COLO668 (cell line): ENCODE results near the gene EYA2.

Experiments used
- DNase-seq: peaks from one replicate; lab custom pipeline; 2025; ENCODE audit not compliant: unreplicated experiment; lab: John Stamatoyannopoulos, UW

The EYA2 gene

DNA sequence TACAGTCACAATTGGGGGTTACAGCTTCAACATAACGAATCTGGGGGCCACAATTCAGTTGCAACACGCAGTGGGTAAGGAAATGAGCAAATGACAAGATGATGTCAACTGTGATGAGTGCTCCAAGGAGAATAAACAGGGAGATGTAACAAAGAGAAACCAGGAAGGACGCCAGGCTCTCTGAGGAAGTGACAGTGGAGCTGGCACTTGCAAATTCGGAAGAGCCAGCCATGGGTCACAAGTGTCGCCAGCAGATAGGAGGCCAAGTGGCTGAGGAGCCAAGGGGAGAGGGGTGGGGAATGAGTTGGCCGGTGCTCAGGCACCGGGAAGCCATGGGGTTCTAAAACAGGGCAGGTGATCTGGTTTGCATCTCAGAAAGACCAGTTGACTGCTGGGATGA, 136.4 kb downstream of the EYA2 start:
- no peak for DNase-seq

DNA sequence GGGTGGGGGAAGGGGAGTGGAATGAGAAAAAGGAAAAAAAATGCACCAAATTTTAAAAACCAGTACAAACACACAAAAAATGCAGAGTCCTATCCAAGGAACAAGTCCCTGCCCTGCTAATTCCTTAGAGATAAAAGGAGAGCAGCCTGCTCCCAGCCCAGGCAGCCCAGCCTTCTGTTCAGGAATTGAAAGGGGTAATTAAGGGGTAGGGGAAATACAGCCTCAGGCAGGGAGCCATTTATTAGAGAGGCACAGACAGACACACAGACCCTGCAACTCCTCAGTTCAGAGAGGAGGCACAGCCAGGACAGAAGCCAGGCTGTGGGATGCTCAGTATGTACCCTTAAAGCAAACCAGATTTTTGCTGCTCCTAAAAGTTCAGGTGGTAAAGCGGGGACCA, 137.2 kb downstream of the EYA2 start:
- no peak for DNase-seq

DNA sequence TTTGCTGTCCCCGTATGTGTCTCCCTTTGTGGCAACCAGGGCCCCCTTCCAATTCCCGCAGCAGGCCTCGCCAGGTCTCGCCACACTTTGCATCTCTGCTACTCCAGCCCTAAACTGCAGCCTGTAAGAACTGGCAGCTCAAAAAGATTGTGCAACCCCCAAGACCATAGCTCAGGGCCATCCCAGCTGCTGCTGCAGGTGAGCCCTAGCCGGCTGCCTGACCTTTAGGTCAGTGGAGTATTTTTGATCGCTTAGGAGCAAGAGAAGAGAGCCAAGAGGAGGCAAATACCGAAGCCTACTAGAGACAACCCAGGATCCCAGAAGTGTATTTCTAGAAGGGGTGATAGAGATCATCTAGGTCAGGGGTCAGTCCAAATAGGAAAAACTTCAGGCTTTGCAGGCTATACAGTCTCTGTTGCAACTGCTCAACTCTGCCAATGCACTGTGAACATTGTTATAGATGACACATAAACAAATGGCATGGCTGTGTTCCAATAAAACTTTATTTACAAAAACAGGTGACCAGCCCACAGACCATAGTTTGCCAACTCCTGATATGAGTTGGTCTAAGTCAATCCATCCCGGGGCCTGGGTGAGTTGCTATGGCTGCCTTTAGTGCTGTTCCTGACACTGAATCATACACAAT, 138.4 kb downstream of the EYA2 start:
- DNase-seq, result no peak

DNA sequence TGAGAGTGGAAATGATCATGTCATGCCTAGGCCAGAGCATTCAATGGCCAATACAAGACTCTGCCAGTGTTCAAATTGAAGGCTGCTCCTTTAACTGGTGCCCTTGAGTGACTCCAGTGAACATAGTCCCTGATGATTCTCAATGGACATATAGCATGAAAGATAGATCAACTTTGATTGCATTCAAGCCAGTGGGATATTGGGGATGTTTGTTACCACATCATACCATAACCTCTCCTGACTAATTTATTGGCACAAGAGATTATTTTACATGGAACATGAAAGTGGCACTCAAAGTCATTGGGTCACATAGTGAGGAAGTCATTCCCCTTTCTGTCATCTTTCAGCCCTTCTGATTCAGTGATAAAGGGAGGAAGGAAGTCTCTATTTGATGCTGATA, 139.0 kb downstream of the EYA2 start:
- DNase-seq, result no peak

- no peak for DNase-seq
Observed at GRCh38 chr20:47035026-47035590, 140.5 kb downstream of the EYA2 start.

GRCh38 chr20:47036091-47036870, 141.6 kb downstream of the EYA2 start:
- no peak for DNase-seq

- no peak for DNase-seq
Observed at GRCh38 chr20:47038566-47039560, 144.2 kb downstream of the EYA2 start.

GRCh38 chr20:47040506-47041125, 146.0 kb downstream of the EYA2 start:
- DNase-seq, result no peak

DNA sequence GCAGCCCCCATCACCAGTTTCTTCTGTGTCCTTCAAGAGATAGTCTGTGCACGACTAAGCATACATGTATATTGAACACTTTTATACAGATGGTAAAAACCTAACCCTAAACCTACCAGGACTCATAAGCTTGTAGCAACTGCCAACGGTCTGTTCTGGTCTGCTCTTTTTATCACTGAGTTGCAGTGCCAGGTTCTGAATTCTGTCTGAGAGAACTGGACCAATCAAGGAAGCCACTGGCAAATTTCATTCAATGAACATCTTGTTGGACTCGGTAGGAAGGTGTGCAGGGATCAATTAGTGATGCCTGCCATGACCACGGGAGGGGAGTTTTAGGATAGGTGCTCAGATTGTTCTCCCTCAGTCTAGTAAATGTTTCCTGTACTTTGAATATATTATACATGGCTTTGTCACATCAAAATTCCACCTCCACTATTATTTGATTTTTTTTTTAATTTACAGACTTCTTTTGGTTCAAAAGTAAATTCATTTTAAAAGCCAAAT, 146.8 kb downstream of the EYA2 start:
- no peak for DNase-seq

DNA sequence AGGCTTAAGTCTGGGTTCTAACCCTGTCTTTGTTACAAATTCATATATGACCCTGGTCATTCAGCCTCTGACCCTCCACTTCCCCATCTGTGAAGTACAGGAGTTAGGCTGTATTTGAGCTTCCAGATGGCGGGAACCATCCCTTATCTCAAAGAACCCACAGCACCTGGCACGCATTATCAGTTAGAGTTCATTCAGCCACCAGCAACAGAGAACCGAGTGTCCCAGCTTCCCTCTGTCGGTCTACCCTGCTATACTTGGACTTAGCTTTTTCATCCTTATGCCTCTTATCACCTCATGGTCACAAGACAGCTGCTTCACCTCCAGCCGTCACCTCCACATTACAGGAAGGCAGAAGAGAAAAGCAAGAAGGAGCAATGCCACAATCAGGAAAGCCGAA, 147.8 kb downstream of the EYA2 start:
- DNase-seq, result no peak

GRCh38 chr20:47043086-47043485, 148.4 kb downstream of the EYA2 start:
- DNase-seq, result no peak

- DNase-seq, result no peak
Observed at GRCh38 chr20:47044938-47045337, 150.3 kb downstream of the EYA2 start.

DNA sequence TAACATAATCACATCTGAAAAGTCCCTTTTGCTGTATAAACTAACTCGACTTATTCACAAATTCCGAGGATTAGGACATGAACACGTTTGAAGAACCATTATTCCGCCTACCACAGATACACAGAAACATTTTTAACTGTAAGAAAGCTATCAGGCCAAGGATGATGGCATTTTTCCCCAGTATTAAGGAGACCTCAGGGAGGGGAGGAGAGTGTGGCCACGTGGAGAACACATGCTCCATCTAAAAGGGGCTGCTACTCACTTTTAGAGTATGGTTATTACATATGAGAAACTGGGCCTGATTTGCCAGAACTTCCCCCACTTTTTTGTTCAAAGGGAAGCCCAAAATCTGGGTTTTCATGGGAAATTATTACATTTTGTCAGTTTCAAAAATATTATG, 153.4 kb downstream of the EYA2 start:
- no peak for DNase-seq

DNA sequence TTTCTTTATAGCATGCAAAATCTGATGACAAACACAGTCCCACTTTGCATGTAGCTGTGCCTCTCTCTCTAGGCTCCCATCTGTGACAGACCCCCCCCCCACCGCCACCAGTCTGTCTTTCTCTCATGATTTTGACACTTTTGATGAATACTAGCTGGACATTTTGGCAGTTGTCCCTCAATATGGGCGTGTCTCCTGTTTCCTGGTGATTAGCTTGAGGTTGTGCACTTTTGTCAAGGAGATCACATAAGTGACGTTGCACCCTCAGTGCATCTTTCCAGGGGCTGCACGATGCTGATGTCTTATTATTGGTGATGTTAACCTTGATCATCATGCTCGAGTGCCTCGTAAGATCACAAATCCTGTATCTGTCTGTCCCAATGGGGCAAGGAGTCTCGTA, 155.1 kb downstream of the EYA2 start:
- no peak for DNase-seq

DNA sequence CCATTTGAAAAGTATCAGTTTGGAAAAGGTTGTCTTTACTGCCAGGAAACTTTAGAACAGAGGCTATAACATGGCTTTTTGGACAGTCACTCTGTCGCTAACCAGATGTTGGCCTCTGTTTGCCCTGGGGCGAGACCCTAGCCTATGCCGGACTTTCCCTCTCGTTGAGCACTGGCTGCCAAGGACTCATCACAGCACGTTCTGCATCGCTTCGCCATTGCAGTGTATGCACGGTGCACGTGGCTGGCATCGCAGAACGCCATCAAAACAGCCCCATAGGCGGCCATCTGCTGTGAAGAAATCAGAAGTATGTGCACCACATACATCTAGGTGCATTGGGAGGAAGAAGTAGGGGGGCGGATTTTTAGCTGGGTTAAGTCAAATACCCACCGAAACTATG, 156.4 kb downstream of the EYA2 start:
- no peak for DNase-seq

- DNase-seq, result no peak
Observed at GRCh38 chr20:47051936-47052526, 157.4 kb downstream of the EYA2 start.

DNA sequence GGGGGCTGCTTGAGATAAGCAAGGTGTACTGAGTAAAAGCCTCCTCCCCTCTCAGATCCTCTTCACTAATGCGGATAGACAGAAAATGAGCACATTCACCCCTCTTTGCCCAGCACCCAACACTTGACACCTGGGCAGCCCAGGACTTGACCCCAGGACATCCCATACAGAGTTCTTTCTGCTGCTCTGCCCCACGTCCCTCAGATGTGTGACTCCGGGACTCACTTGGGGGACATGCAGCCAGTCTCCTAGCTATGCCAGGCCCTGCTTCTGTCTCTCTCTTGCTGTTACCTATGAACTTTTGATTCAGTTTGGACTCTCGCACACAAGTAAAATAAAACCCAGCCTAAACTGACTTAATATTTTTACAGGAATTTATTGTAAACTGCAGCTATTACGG, 159.9 kb downstream of the EYA2 start:
- no peak for DNase-seq

- no peak for DNase-seq
Observed at GRCh38 chr20:47054945-47055344, 160.3 kb downstream of the EYA2 start.

DNA sequence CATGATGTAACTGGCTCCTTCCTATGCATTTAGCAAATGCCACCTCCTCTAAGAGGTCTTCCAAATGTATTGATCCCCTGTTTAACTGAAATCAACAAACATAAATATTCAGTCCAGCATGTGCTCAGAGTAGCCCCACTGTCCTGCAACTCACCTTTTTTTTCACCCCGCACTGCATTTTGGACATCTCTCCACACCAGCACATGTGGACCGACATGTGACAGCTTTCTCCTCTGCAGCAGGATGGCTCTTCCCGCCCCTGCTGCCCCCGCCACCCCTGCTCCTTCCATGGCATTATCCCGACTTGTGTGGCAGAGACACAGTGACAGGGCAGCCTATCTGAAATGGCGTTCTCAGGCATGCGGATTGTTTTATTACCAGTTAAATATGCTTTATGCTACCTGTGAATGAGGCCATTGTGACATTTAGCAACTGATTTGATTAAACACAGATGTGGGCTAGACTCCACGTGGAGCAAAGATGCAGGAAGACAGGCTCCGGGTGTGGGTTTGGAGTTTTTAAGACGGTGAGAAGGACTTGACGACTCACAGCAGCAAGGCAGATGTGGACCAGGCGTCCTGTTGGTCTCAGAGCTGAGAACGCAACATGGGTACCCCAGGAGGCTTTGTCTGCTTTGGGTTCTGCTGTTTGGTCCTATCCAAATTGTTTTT, 161.2 kb downstream of the EYA2 start:
- DNase-seq, result no peak

DNA sequence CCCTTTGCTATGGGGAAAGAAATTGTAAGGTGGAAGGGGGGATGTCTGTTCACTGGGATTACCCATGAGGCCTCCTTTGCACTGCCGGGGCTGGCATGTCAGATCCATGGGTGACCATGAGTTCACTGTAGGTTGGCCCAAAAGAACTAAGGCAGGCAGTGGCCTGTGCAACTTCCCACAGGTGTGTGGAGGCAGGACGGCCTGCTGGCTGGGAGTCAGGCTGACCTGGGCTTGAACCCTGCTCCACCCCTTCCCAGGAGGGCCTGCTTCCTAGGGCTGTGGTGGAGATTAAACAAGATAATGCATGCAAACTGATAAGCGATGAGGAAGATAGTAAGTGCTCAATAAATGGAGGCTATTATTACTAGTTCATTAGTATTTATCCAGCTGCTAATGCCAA, 163.0 kb downstream of the EYA2 start:
- no peak for DNase-seq
